ENCODE data around the gene EIF4G2. TPM values are rescaled to one million over a fixed set of nuclear protein-coding genes. Genes with fewer than 3 reads are reported as not detected.

The EIF4G2 gene
- total and polyA plus RNA-seq, 10 of the 15 experiments (the other 5 are each of a cell fraction or from before 2014, with no cell fraction given), result 210 to 1,104 (median 713) TPM

DNA sequence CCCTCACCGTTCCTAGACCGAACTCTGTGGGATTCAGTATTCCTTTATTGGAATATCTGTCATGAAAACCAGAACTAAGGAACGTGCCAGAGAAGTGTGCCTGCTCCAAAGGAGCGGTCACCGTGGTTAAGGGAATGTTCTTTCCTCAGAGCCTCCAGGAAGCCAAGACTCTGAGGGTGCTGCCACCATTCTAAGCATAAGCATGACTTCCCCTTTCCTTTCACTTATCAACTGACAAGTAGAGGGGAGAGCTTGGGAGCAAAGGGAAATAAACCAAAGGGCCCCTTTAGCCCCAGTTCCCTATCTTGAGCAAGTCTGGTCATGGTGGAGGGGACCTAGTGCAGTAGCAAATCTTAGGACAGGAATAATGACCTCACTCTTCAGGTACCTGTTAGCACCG lies 30.9 kb downstream of the EIF4G2 start (continued):
- no peak for TF ChIP-seq EZH2 (IDR thresholded peaks at IDR 0.05; ENCODE audit: borderline replicate concordance, control insufficient read depth, low read depth, low read length)

GRCh38 chr11:10777393-10777793 lies 31.3 kb downstream of the EIF4G2 start:
- no peaks in the 10 kb centered on the region for H3K4me1 ChIP-seq (ENCODE audit: control insufficient read depth, insufficient read depth, low read length)
- 0 out of 2 replicates have a peak, but pooled peaks cover 2% of the 10 kb centered on the region for H4K20me1 ChIP-seq (ENCODE audit: control insufficient read depth, insufficient read depth)
- no peaks in the 10 kb centered on the region for H3K9me3 ChIP-seq (replicated peaks; ENCODE audit: control insufficient read depth, insufficient read depth, low read length)
- peaks cover 8 to 26% of the 10 kb centered on the region in 2 experiments for H3K36me3 ChIP-seq (ENCODE audit: control insufficient read depth in 2 of 2, insufficient read depth in 2 of 2, low read length in 1 of 2)
- RAD21 ChIA-PET (ENCODE audit: unreplicated experiment), result no interaction called here
- H3K4me3 ChIP-seq, result no peak overlapping the region
- no peak overlapping the region for H3K27ac ChIP-seq (ENCODE audit: control insufficient read depth, insufficient read depth)
- H3K4me2 ChIP-seq (ENCODE audit: control insufficient read depth, insufficient read depth), result no peak overlapping the region
- no peak overlapping the region for H3K9ac ChIP-seq (ENCODE audit: control insufficient read depth, insufficient read depth, low read length)
- no peaks in the 10 kb centered on the region for H3K79me2 ChIP-seq (ENCODE audit: control insufficient read depth, insufficient read depth, low read length)
- 79% methylated on average over 3 of the region's 3 CpGs for WGBS (ENCODE audit: insufficient coverage, insufficient replicate concordance, low lambda C conversion rate, missing lambda C conversion rate)
- no peaks in the 10 kb centered on the region for H3K27me3 ChIP-seq (replicated peaks in 1 of 2; ENCODE audit: control insufficient read depth in 2 of 2, insufficient read depth in 2 of 2, low read length in 1 of 2)
- intact Hi-C loops (cut with micrococcal nuclease; ENCODE audit: unreplicated experiment) (no loop called here), in situ Hi-C loops (cut with MboI) (no loop called here)
- no peak for ATAC-seq
- H2AFZ ChIP-seq (ENCODE audit: control insufficient read depth, low read depth, low read length), result no peak overlapping the region
- SMC1A ChIA-PET (ENCODE audit: uncharacterized antibody, unreplicated experiment), result no interaction called here
- POLR2A ChIA-PET, result no interaction called here
- FAIRE-seq, result no peak
- DNase-seq (ENCODE audit: low read depth, low spot score), result no peak
- CTCF ChIA-PET, result interaction anchor here (1.3 to 2.6 kb wide), 2 partner anchors 12 to 15 kb away, joined by 3 to 8 read pairs; no protein-coding TSS in a partner anchor
- no TSS peak for BruUV-seq (replicated peaks)
- TF ChIP-seq, protein P1, sequence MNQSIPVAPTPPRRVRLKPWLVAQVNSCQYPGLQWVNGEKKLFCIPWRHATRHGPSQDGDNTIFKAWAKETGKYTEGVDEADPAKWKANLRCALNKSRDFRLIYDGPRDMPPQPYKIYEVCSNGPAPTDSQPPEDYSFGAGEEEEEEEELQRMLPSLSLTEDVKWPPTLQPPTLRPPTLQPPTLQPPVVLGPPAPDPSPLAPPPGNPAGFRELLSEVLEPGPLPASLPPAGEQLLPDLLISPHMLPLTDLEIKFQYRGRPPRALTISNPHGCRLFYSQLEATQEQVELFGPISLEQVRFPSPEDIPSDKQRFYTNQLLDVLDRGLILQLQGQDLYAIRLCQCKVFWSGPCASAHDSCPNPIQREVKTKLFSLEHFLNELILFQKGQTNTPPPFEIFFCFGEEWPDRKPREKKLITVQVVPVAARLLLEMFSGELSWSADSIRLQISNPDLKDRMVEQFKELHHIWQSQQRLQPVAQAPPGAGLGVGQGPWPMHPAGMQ (IDR thresholded peaks at IDR 0.05; ENCODE audit: borderline replicate concordance), result no peak
- TF ChIP-seq CBX3 (IDR thresholded peaks at IDR 0.05; ENCODE audit: borderline replicate concordance, low read depth) (no peak), ZBTB11 (CRISPR knock-in tag; IDR thresholded peaks at IDR 0.05) (no peak), ZBTB33 (IDR thresholded peaks at IDR 0.05) (no peak), JUNB (IDR thresholded peaks at IDR 0.05) (no peak), NFXL1 (IDR thresholded peaks at IDR 0.05; ENCODE audit: borderline replicate concordance) (no peak), ZNF622 (IDR thresholded peaks at IDR 0.05) (no peak), MEF2B (IDR thresholded peaks at IDR 0.05; ENCODE audit: partially characterized antibody, poor library complexity, severe bottlenecking) (no peak), RFX5 (IDR thresholded peaks at IDR 0.05; ENCODE audit: low read depth, low read length) (no peak), BACH1 (IDR thresholded peaks at IDR 0.05; ENCODE audit: borderline replicate concordance) (no peak), RUNX3 (IDR thresholded peaks at IDR 0.05; ENCODE audit: low read length) (no peak), MTA3 (IDR thresholded peaks at IDR 0.05; ENCODE audit: borderline replicate concordance, low read length) (no peak), EP300 (IDR thresholded peaks at IDR 0.05; ENCODE audit: borderline replicate concordance in 1 of 2, control insufficient read depth in 1 of 2, low read depth in 2 of 2, low read length in 2 of 2) (no peak)
- TF ChIP-seq, protein P2, sequence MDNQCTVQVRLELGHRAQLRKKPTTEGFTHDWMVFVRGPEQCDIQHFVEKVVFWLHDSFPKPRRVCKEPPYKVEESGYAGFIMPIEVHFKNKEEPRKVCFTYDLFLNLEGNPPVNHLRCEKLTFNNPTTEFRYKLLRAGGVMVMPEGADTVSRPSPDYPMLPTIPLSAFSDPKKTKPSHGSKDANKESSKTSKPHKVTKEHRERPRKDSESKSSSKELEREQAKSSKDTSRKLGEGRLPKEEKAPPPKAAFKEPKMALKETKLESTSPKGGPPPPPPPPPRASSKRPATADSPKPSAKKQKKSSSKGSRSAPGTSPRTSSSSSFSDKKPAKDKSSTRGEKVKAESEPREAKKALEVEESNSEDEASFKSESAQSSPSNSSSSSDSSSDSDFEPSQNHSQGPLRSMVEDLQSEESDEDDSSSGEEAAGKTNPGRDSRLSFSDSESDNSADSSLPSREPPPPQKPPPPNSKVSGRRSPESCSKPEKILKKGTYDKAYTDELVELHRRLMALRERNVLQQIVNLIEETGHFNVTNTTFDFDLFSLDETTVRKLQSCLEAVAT (IDR thresholded peaks at IDR 0.05), result no peak

Measured in GM12878 (cell line).